ENCODE measurements around the gene RBM20.

- TF ChIP-seq CTCF (conservative IDR thresholded peaks at IDR 0.05; ENCODE audit: low read depth in 2 of 2) = no peak
- no peak for TF ChIP-seq EZH2 (IDR thresholded peaks at IDR 0.05; ENCODE audit: low read depth, unreplicated experiment)
- TF ChIP-seq POLR2AphosphoS5 (IDR thresholded peaks at IDR 0.05; ENCODE audit: low read depth) = no peak
- no peak for TF ChIP-seq ZNF331 (CRISPR knock-in tag; IDR thresholded peaks at IDR 0.05; ENCODE audit: low read depth)
- no peak for TF ChIP-seq REST (IDR thresholded peaks at IDR 0.05; ENCODE audit: unreplicated experiment)
- no peak for TF ChIP-seq ETS1 (IDR thresholded peaks at IDR 0.05)
- no peak for TF ChIP-seq EZH2phosphoT487 (IDR thresholded peaks at IDR 0.05; ENCODE audit: unreplicated experiment)
- no peak for TF ChIP-seq CREB1 (CRISPR knock-in tag; IDR thresholded peaks at IDR 0.05; ENCODE audit: low read depth)
- TF ChIP-seq JUNB (IDR thresholded peaks at IDR 0.05; ENCODE audit: unreplicated experiment) = no peak
- TF ChIP-seq ZNF114 (CRISPR knock-in tag; IDR thresholded peaks at IDR 0.05) = no peak
Measured at GRCh38 chr10:110717781-110718589, 73.8 kb downstream of the RBM20 start.

All from GM23338 (cell line).